HG02840 (cell line): ENCODE measurements around the gene SCUBE2.
"Not testable (repeated sequence)": the region's sequence is repeated elsewhere in the genome, so short reads cannot be mapped to it uniquely, and the experiment has no call there.

Experiments used
- ATAC-seq: cut with Tn5 transposase; IDR thresholded peaks from one replicate; pipeline ENCODE4 v1.9.1; 2021; ENCODE audit warnings: mild to moderate bottlenecking, moderate library complexity, moderate number of reproducible peaks; ENCODE audit not compliant: unreplicated experiment, low FRiP score

The SCUBE2 gene

GRCh38 chr11:9109858-9110731 lies 18.7 kb upstream of the SCUBE2 start:
- no peak for ATAC-seq

GRCh38 chr11:9104580-9104979 lies 13.2 kb upstream of the SCUBE2 start:
- no peak for ATAC-seq

- ATAC-seq: no peak
These were observed 12.3 kb upstream of the SCUBE2 start for GRCh38 chr11:9103542-9104276.

- no peak for ATAC-seq
These were observed 8.2 kb upstream of the SCUBE2 start for GRCh38 chr11:9099617-9100016.

GRCh38 chr11:9098455-9098854 lies 7.1 kb upstream of the SCUBE2 start:
- ATAC-seq: not testable (repeated sequence)

GRCh38 chr11:9097186-9097943 lies 6.0 kb upstream of the SCUBE2 start:
- not testable (repeated sequence) for ATAC-seq

GRCh38 chr11:9096427-9096826 lies 5.0 kb upstream of the SCUBE2 start:
- ATAC-seq: no peak

- no peak for ATAC-seq
These were observed 4.0 kb upstream of the SCUBE2 start for GRCh38 chr11:9095421-9095820.

- no peak for ATAC-seq
These were observed 3.0 kb upstream of the SCUBE2 start for GRCh38 chr11:9094420-9094819.

- no peak for ATAC-seq
These were observed 1.7 kb upstream of the SCUBE2 start for GRCh38 chr11:9092853-9093778.

GRCh38 chr11:9092072-9092471 lies 673 bp upstream of the SCUBE2 start:
- no peak for ATAC-seq

- ATAC-seq: no peak
These were observed 833 bp downstream of the SCUBE2 start for GRCh38 chr11:9090488-9091043.

- no peak for ATAC-seq
These were observed 1.8 kb downstream of the SCUBE2 start for GRCh38 chr11:9089636-9090035.

GRCh38 chr11:9089061-9089460 lies 2.3 kb downstream of the SCUBE2 start:
- no peak for ATAC-seq

- ATAC-seq: no peak
These were observed 8.8 kb downstream of the SCUBE2 start for GRCh38 chr11:9082575-9082974.

GRCh38 chr11:9081153-9081552 lies 10.2 kb downstream of the SCUBE2 start:
- ATAC-seq: no peak

- ATAC-seq: no peak
These were observed 13.0 kb downstream of the SCUBE2 start for GRCh38 chr11:9078113-9079086.

GRCh38 chr11:9077164-9077563 lies 14.2 kb downstream of the SCUBE2 start:
- no peak for ATAC-seq
